ENCODE data around the gene NFS1.

The NFS1 gene

GRCh38 chr20:35734777-35735649 lies 35.9 kb upstream of the NFS1 start:
- Histone ChIP-seq H3K4me1 (ENCODE audit: control insufficient read depth, insufficient read depth, low read length) (peaks cover 17% of the 10 kb centered on the region), H3K9ac (ENCODE audit: low read length) (no peak overlapping the region)

GRCh38 chr20:35734374-35734773 lies 35.2 kb upstream of the NFS1 start:
- Histone ChIP-seq H3K27ac (ENCODE audit: low read depth, low read length) (no peak overlapping the region), H3K9ac (ENCODE audit: low read length) (no peak overlapping the region), H3K27me3 (ENCODE audit: control insufficient read depth, insufficient read depth, low read length) (no peaks in the 10 kb centered on the region), H3K4me3 (ENCODE audit: low read length) (no peak overlapping the region), H3K4me1 (ENCODE audit: control insufficient read depth, insufficient read depth, low read length) (peaks cover 18% of the 10 kb centered on the region), H3K36me3 (ENCODE audit: control insufficient read depth, insufficient read depth, low read length) (peaks cover 53% of the 10 kb centered on the region)

More at GRCh38 chr20:35734777-35735649, 35.9 kb upstream of the NFS1 start:
- Histone ChIP-seq H3K36me3 (ENCODE audit: control insufficient read depth, insufficient read depth, low read length) (peaks cover 48% of the 10 kb centered on the region), H3K4me3 (ENCODE audit: low read length) (no peak overlapping the region), H3K27ac (ENCODE audit: low read depth, low read length) (no peak overlapping the region), H3K27me3 (ENCODE audit: control insufficient read depth, insufficient read depth, low read length) (no peaks in the 10 kb centered on the region)

GRCh38 chr20:35732644-35732982 lies 33.5 kb upstream of the NFS1 start:
- Histone ChIP-seq H3K27me3 (ENCODE audit: control insufficient read depth, insufficient read depth, low read length) (no peaks in the 10 kb centered on the region), H3K4me3 (ENCODE audit: low read length) (no peak overlapping the region), H3K27ac (ENCODE audit: low read depth, low read length) (no peak overlapping the region), H3K4me1 (ENCODE audit: control insufficient read depth, insufficient read depth, low read length) (peaks cover 8% of the 10 kb centered on the region), H3K36me3 (ENCODE audit: control insufficient read depth, insufficient read depth, low read length) (peaks cover 50% of the 10 kb centered on the region), H3K9ac (ENCODE audit: low read length) (no peak overlapping the region)

GRCh38 chr20:35731862-35732643 lies 32.9 kb upstream of the NFS1 start:
- Histone ChIP-seq H3K9ac (ENCODE audit: low read length) (no peak overlapping the region), H3K4me3 (ENCODE audit: low read length) (no peak overlapping the region), H3K27me3 (ENCODE audit: control insufficient read depth, insufficient read depth, low read length) (no peaks in the 10 kb centered on the region), H3K36me3 (ENCODE audit: control insufficient read depth, insufficient read depth, low read length) (peaks cover 51% of the 10 kb centered on the region), H3K4me1 (ENCODE audit: control insufficient read depth, insufficient read depth, low read length) (peaks cover 8% of the 10 kb centered on the region), H3K27ac (ENCODE audit: low read depth, low read length) (no peak overlapping the region)

GRCh38 chr20:35731469-35731788 lies 32.3 kb upstream of the NFS1 start:
- Histone ChIP-seq H3K4me3 (ENCODE audit: low read length) (no peak overlapping the region), H3K4me1 (ENCODE audit: control insufficient read depth, insufficient read depth, low read length) (peaks cover 8% of the 10 kb centered on the region), H3K27ac (ENCODE audit: low read depth, low read length) (no peak overlapping the region), H3K36me3 (ENCODE audit: control insufficient read depth, insufficient read depth, low read length) (peaks cover 55% of the 10 kb centered on the region), H3K27me3 (ENCODE audit: control insufficient read depth, insufficient read depth, low read length) (no peaks in the 10 kb centered on the region), H3K9ac (ENCODE audit: low read length) (no peak overlapping the region)

GRCh38 chr20:35730583-35731468 lies 31.7 kb upstream of the NFS1 start:
- Histone ChIP-seq H3K27ac (ENCODE audit: low read depth, low read length) (no peak overlapping the region), H3K4me3 (ENCODE audit: low read length) (no peak overlapping the region), H3K36me3 (ENCODE audit: control insufficient read depth, insufficient read depth, low read length) (peaks cover 50% of the 10 kb centered on the region), H3K4me1 (ENCODE audit: control insufficient read depth, insufficient read depth, low read length) (peaks cover 7% of the 10 kb centered on the region), H3K9ac (ENCODE audit: low read length) (no peak overlapping the region), H3K27me3 (ENCODE audit: control insufficient read depth, insufficient read depth, low read length) (no peaks in the 10 kb centered on the region)

- Histone ChIP-seq H3K36me3 (ENCODE audit: control insufficient read depth, insufficient read depth, low read length) (peaks cover 56% of the 10 kb centered on the region), H3K27me3 (ENCODE audit: control insufficient read depth, insufficient read depth, low read length) (no peaks in the 10 kb centered on the region), H3K27ac (ENCODE audit: low read depth, low read length) (no peak overlapping the region), H3K9ac (ENCODE audit: low read length) (no peak overlapping the region), H3K4me1 (ENCODE audit: control insufficient read depth, insufficient read depth, low read length) (peaks cover 5% of the 10 kb centered on the region), H3K4me3 (ENCODE audit: low read length) (no peak overlapping the region)
Measured at GRCh38 chr20:35729836-35730582, 30.9 kb upstream of the NFS1 start.

GRCh38 chr20:35729283-35729807 lies 30.2 kb upstream of the NFS1 start:
- H3K4me3 ChIP-seq (ENCODE audit: low read length) = no peak overlapping the region
- H3K27me3 ChIP-seq (ENCODE audit: control insufficient read depth, insufficient read depth, low read length) = no peaks in the 10 kb centered on the region
- peaks cover 58% of the 10 kb centered on the region for H3K36me3 ChIP-seq (ENCODE audit: control insufficient read depth, insufficient read depth, low read length)
- no peak overlapping the region for H3K27ac ChIP-seq (ENCODE audit: low read depth, low read length)
- H3K4me1 ChIP-seq (ENCODE audit: control insufficient read depth, insufficient read depth, low read length) = peaks cover 5% of the 10 kb centered on the region
- H3K9ac ChIP-seq (ENCODE audit: low read length) = no peak overlapping the region

- peaks cover 54% of the 10 kb centered on the region for H3K36me3 ChIP-seq (ENCODE audit: control insufficient read depth, insufficient read depth, low read length)
- no peaks in the 10 kb centered on the region for H3K27me3 ChIP-seq (ENCODE audit: control insufficient read depth, insufficient read depth, low read length)
- H3K27ac ChIP-seq (ENCODE audit: low read depth, low read length) = no peak overlapping the region
- H3K4me1 ChIP-seq (ENCODE audit: control insufficient read depth, insufficient read depth, low read length) = peaks cover 5% of the 10 kb centered on the region
- no peak overlapping the region for H3K9ac ChIP-seq (ENCODE audit: low read length)
- H3K4me3 ChIP-seq (ENCODE audit: low read length) = no peak overlapping the region
Measured at GRCh38 chr20:35726842-35727711, 27.9 kb upstream of the NFS1 start.

GRCh38 chr20:35724321-35725230 lies 25.4 kb upstream of the NFS1 start:
- Histone ChIP-seq H3K36me3 (ENCODE audit: control insufficient read depth, insufficient read depth, low read length) (peaks cover 58% of the 10 kb centered on the region), H3K9ac (ENCODE audit: low read length) (no peak overlapping the region), H3K27me3 (ENCODE audit: control insufficient read depth, insufficient read depth, low read length) (no peaks in the 10 kb centered on the region), H3K4me1 (ENCODE audit: control insufficient read depth, insufficient read depth, low read length) (no peaks in the 10 kb centered on the region), H3K4me3 (ENCODE audit: low read length) (no peak overlapping the region), H3K27ac (ENCODE audit: low read depth, low read length) (no peak overlapping the region)

All from rectal smooth muscle tissue (tissue), 1 donor.